HCT116 (cell line): Measurements from ENCODE around the gene RPTOR. TPM values are rescaled to one million over a fixed set of nuclear protein-coding genes. Genes with fewer than 3 reads are reported as not detected.

Experiments used
- ATAC-seq: fragments of 200-7000 bp; cut with Tn5 transposase; 2 replicates; pipeline ENCODE4 v1.9.1; 2020; ENCODE audit warnings: mild to moderate bottlenecking, moderate library complexity
- BruUV-seq: library from RNA; stranded (reverse); fragments of 400-500 nt; replicated peaks from 2 replicates; lab custom pipeline; 2021; lab: Mats Ljungman, UMichigan
- CTCF ChIA-PET: fragments of 300-600 bp; sonication (Branson Sonifier 250); formaldehyde crosslinking; loops from one replicate; lab custom pipeline; 2021; ENCODE audit warnings: antibody characterized with exemption; lab: Charles Lee
- POLR2A ChIA-PET: fragments of 300-600, 350-600 bp; sonication (Branson Sonifier 250); formaldehyde crosslinking; loops from one replicate; lab custom pipeline; 2021; ENCODE audit warnings: antibody characterized with exemption; lab: Charles Lee
- RAD21 ChIA-PET, 2 experiments: fragments of 300-600 bp; sonication (Branson Sonifier 250); formaldehyde crosslinking; loops; one replicate each; lab custom pipeline; 2023; ENCODE audit warnings: low total read pairs in 2 of 2; ENCODE audit not compliant: uncharacterized antibody in 2 of 2, unreplicated experiment in 2 of 2, low non-redundant PET in 1 of 2; lab: Charles Lee
- DNase-seq: peaks from one replicate; pipeline ENCODE4 v3.0.0-alpha.2; 2010; ENCODE audit warnings: low read depth, low spot score
- H2AFZ ChIP-seq: fragments of 200-600 bp; shearing (Covaris generic), sonication (generic); 2 replicates; pipeline ENCODE4 v1.6.1; 2017; ENCODE audit warnings: low read depth, mixed run types, mixed read lengths, antibody characterized with exemption, low read length; ENCODE audit not compliant: poor library complexity, severe bottlenecking
- H3K27ac ChIP-seq: 2 replicates; pipeline ENCODE4 v1.5.1; 2012; ENCODE audit warnings: low read depth, low read length
- H3K27me3 ChIP-seq: fragments of 200-600 bp; sonication (generic); 2 replicates; pipeline ENCODE4 v1.6.1; 2016; ENCODE audit warnings: mixed run types, low read length, mixed read lengths; ENCODE audit not compliant: insufficient read depth
- H3K36me3 ChIP-seq, 2 experiments: fragments of 200-500 bp in 1 of 2; fragments of 200-600 bp in 1 of 2; sonication (Bioruptor generic) in 1 of 2; sonication (generic) in 1 of 2; 2 replicates each; pipeline versions ENCODE4 v1.5.1 to v1.6.1; 2014 to 2016; ENCODE audit warnings: low read length in 2 of 2, inconsistent platforms in 1 of 2, mixed read lengths in 1 of 2, mixed run types in 1 of 2; ENCODE audit not compliant: insufficient read depth in 2 of 2, control insufficient read depth in 1 of 2
- H3K4me1 ChIP-seq, 2 experiments: fragments of 200-600 bp in 1 of 2; sonication (generic) in 1 of 2; 2 replicates each; pipeline versions ENCODE4 v1.5.1 to v1.6.1; 2012 to 2017; ENCODE audit warnings: low read length in 2 of 2, inconsistent platforms in 1 of 2, mild to moderate bottlenecking in 1 of 2, mixed read lengths in 1 of 2, mixed run types in 1 of 2, moderate library complexity in 1 of 2; ENCODE audit not compliant: insufficient read depth in 2 of 2, control insufficient read depth in 1 of 2
- H3K4me2 ChIP-seq: fragments of 200-600 bp; sonication (generic); 2 replicates; pipeline ENCODE4 v1.6.1; 2017; ENCODE audit warnings: mixed run types, low read length, mixed read lengths
- H3K4me3 ChIP-seq, 2 experiments: fragments of 200-600 bp in 1 of 2; sonication (generic) in 1 of 2; replicated peaks in 1 of 2; 2 replicates each; pipeline ENCODE4 v1.5.1; 2011 to 2016; ENCODE audit warnings: low read length in 2 of 2, control low read depth in 1 of 2, low read depth in 1 of 2, mild to moderate bottlenecking in 1 of 2, mixed read lengths in 1 of 2, mixed run types in 1 of 2
- H3K79me2 ChIP-seq: fragments of 200-600 bp; sonication (generic); 2 replicates; pipeline ENCODE4 v1.6.1; 2017; ENCODE audit warnings: mild to moderate bottlenecking, mixed run types, low read length, moderate library complexity, mixed read lengths; ENCODE audit not compliant: insufficient read depth
- H3K9ac ChIP-seq: fragments of 200-600 bp; sonication (generic); 2 replicates; pipeline ENCODE4 v1.6.1; 2016; ENCODE audit warnings: low read length, mixed read lengths
- H3K9me2 ChIP-seq: fragments of 200-600 bp; sonication (generic), shearing (Covaris generic); 2 replicates; pipeline ENCODE4 v1.6.1; 2017; ENCODE audit warnings: mixed run types, mild to moderate bottlenecking, moderate library complexity; ENCODE audit not compliant: insufficient read depth
- H3K9me3 ChIP-seq, 2 experiments: fragments of 200-500 bp in 1 of 2; fragments of 200-600 bp in 1 of 2; sonication (Bioruptor generic) in 1 of 2; sonication (generic) in 1 of 2; 2 replicates each; pipeline ENCODE4 v1.6.1; 2014 to 2017; ENCODE audit warnings: low read length in 2 of 2, mixed read lengths in 2 of 2, inconsistent platforms in 1 of 2, low read depth in 1 of 2, mild to moderate bottlenecking in 1 of 2, mixed run types in 1 of 2, moderate library complexity in 1 of 2; ENCODE audit not compliant: control insufficient read depth in 1 of 2, insufficient read depth in 1 of 2
- H4K20me1 ChIP-seq: fragments of 200-600 bp; sonication (generic), shearing (Covaris generic); 2 replicates; pipeline ENCODE4 v1.6.1; 2017; ENCODE audit warnings: mixed run types, mild to moderate bottlenecking, moderate library complexity; ENCODE audit not compliant: insufficient read depth
- CBX3 ChIP-seq: IDR thresholded peaks from 2 replicates; pipeline ENCODE4 v1.6.1; 2012; ENCODE audit warnings: low read depth
- POLR2A ChIP-seq: IDR thresholded peaks from 2 replicates; pipeline ENCODE4 v1.7.0; 2011; ENCODE audit warnings: borderline replicate concordance; ENCODE audit not compliant: insufficient read depth, insufficient read length; ENCODE audit errors: extremely low read depth
- YY1 ChIP-seq: IDR thresholded peaks from 2 replicates; pipeline ENCODE4 v1.6.1; 2011; ENCODE audit warnings: low read length, low read depth, moderate library complexity, mild to moderate bottlenecking; ENCODE audit not compliant: insufficient replicate concordance; ENCODE audit errors: extremely low read depth
- ZBTB33 ChIP-seq: IDR thresholded peaks from 2 replicates; pipeline ENCODE4 v1.6.1; 2011; ENCODE audit warnings: mild to moderate bottlenecking, low read length, moderate library complexity; ENCODE audit not compliant: insufficient replicate concordance; ENCODE audit errors: extremely low read depth
- intact Hi-C: fragments of 100-400 bp; cut with micrococcal nuclease; formaldehyde crosslinking; loops from 2 replicates; pipeline ENCODE4 v1.10.0; 2022
- total RNA-seq: library from RNA; stranded (reverse); gene quantifications from one replicate; pipeline ENCODE4 v1.2.1, GENCODE V29; 2021; ENCODE audit not compliant: unreplicated experiment

The RPTOR gene
- total RNA-seq, 1 experiment from 2014 or later, result 69.5 TPM

DNA sequence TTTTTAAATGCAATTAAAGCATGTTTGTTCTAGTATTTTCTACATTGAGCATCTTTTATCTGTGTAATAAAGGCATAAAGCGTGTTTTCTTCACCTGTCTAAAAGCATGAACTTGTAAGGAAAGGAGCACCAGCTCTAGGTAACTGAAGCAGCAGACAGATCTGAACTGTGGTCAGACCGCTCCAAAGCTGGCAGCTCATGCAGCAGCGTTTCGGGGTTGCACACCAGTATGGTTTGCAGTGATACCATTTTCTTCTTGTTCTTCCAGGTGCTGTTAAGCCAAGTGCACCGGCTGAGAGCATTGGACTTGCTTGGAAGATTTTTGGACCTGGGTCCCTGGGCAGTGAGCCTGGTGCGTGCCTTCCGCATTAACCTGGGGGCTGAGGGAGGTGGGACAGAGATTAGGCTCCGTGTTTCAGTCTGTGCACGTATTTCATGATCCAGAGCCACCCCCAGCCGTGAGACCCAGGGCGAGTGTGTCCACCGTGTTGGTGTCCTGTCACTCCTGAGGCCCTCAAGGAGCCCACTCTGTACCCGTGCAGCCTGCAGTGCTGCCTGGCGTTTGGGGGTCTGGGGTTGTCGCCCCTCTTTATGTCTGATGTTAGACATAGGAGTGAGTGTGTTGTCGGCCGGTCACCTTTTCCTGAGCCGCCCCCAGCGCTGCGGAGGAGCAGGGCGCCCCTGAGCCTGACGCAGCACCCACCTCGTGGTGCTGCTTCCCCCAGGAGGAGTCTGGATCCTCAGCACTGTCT is 310.7 kb downstream of the RPTOR start:
- intact Hi-C loops, result loop anchor here (5.0 kb wide), 1 partner anchor 37 kb away; no protein-coding TSS in a partner anchor
- Histone ChIP-seq H3K4me1 (peaks cover 17 to 46% of the 10 kb centered on the region in 2 experiments), H3K9ac (peak overlapping the region; percentile 65; the same call in 1 of the 2 replicates), H2AFZ (no peak overlapping the region), H3K9me3 (no peaks in the 10 kb centered on the region), H3K27ac (peak overlapping the region; percentile 80), H3K36me3 (no peaks in the 10 kb centered on the region; a peak in 1 of 4 replicates), H3K4me2 (peak overlapping the region; percentile 73), H3K79me2 (no peaks in the 10 kb centered on the region), H3K4me3 (no peak overlapping the region), H4K20me1 (no peaks in the 10 kb centered on the region), H3K9me2 (no peaks in the 10 kb centered on the region), H3K27me3 (no peaks in the 10 kb centered on the region)
- ChIA-PET POLR2A (interaction anchor here (1.4 kb wide), 1 partner anchor 22 kb away, joined by 8 read pairs; no protein-coding TSS in a partner anchor), RAD21 (no interaction called here), CTCF (no interaction called here)
- ATAC-seq (no peak), DNase-seq (no peak)
- TF ChIP-seq CBX3 (no peak), YY1 (no peak), POLR2A (no peak), ZBTB33 (no peak)
- BruUV-seq, result no TSS peak
